ENCODE data around the gene CASP6. TPM values are rescaled to one million over a fixed set of nuclear protein-coding genes. Genes with fewer than 3 reads are reported as not detected.

Gene CASP6
- total RNA-seq, 1 experiment from 2014 or later: 47.9 TPM

DNA sequence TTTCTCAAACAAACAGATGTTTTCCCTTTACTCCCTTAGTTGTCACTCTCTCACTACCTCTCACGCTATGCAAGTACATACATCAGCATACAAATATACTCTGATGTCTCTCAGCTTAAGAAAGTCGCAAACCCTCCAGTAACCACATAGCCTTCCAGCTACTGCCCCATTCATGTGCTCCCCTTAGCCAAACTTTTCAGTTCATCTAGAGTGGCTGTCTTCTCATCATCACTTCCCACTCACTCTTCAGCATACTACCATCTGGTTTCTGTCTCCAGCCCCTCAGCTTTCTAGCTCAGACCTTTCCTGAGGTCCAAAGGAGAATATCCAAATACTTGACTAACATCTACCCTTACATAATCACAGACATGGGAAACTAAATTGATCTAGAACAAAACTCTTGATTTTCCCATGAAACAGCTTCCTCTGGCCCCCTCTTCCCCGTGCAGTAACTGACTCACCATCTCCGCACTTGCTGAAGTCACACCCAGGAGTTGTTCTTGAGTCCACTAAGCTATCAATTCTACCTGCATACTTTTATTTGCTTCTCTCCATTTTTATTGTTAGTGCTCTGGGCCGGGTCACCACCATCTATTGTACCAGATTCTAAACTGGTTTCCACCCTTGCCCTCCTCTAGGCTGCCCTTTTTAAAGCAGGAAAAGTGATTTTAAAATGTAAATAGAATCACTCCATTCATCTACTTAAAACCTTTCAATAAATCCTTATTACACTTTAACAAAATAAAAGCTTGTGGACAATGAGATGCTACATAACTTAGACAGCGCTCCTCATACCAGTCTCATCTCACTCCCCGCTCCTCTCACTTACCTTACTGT is 57.2 kb downstream of the CASP6 start:
- Histone ChIP-seq H3K27ac (no peak overlapping the region), H3K9me3 (replicated peaks) (no peaks in the 10 kb centered on the region), H3K4me3 (no peak overlapping the region), H3K27me3 (replicated peaks) (no peaks in the 10 kb centered on the region), H3K36me3 (no peaks in the 10 kb centered on the region), H3K4me1 (replicated peaks) (no peaks in the 10 kb centered on the region)
- DNase-seq (ENCODE audit: low read depth in 1 of 2, low spot score in 2 of 2): no peak

DNA sequence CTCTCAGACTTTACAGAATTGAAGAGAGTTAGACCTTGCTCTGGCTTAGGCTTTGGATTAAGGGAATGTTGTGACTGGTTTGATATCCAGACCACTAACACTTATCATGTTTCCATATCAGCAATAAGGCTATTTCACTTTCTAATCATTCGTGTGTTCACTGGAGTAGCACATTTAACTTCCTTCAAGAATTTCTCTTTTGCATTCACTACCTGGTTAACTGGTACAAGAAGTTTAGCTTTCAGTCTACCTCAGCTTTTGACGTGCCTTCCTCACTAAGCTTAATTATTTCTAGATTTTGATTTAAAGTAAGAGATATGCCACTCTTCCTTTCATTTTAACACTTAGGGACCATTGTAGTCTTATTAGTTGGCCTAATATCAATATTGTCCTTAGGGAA is 62.6 kb downstream of the CASP6 start:
- no peak for DNase-seq (ENCODE audit: low read depth in 1 of 2, low spot score in 2 of 2)
- no peak overlapping the region for H3K27ac ChIP-seq
- no peaks in the 10 kb centered on the region for H3K27me3 ChIP-seq (replicated peaks)
- no peaks in the 10 kb centered on the region for H3K36me3 ChIP-seq
- H3K4me3 ChIP-seq: no peak overlapping the region
- H3K4me1 ChIP-seq (replicated peaks): 0 out of 2 replicates have a peak, but pooled peaks cover 3% of the 10 kb centered on the region
- no peaks in the 10 kb centered on the region for H3K9me3 ChIP-seq (replicated peaks)

Other genes with a start within 250 kb of the CASP6 start
- 46.5 and 100 TPM in 2 replicates for gene MCUB, start 143.2 kb downstream of the CASP6 start, total RNA-seq (2014; rRNA removed; shearing (Covaris generic))
- gene PLA2G12A, start 26.6 kb upstream of the CASP6 start, total RNA-seq (2014; rRNA removed; shearing (Covaris generic)): 15.0 and 15.5 TPM in 2 replicates
- gene CFI, start 98.6 kb upstream of the CASP6 start, total RNA-seq (2014; rRNA removed; shearing (Covaris generic)): 3.7 and 6.1 TPM in 2 replicates
- gene GAR1, start 112.3 kb upstream of the CASP6 start, total RNA-seq (2014; rRNA removed; shearing (Covaris generic)): 6.4 and 18.7 TPM in 2 replicates
- not detected in 2 replicates for gene RRH, start 124.5 kb upstream of the CASP6 start, total RNA-seq (2014; rRNA removed; shearing (Covaris generic))
- not detected in 2 replicates for gene LRIT3, start 144.7 kb upstream of the CASP6 start, total RNA-seq (2014; rRNA removed; shearing (Covaris generic))
- 9.6 and 28.0 TPM in 2 replicates for gene EGF, start 209.4 kb upstream of the CASP6 start, total RNA-seq (2014; rRNA removed; shearing (Covaris generic))

All from SJSA1 (cell line).